Breast epithelium (tissue), 4 donors: ENCODE measurements around the gene CCDC187. TPM values are rescaled to one million over a fixed set of nuclear protein-coding genes. Genes with fewer than 3 reads are reported as not detected.

Source experiments
- DNase-seq, 2 donors: peaks; one replicate each; pipeline ENCODE4 v3.0.0-alpha.2; 2019; ENCODE audit warnings: low spot score in 2 of 2
- H3K27ac ChIP-seq, 2 donors: fragments of 200-600 bp; sonication (generic) in 1 of 2; one replicate each; pipeline ENCODE4 v1.5.1; 2016 to 2019; ENCODE audit warnings: mild to moderate bottlenecking in 1 of 2
- H3K27me3 ChIP-seq, 2 donors: fragments of 200-600 bp; sonication (generic) in 1 of 2; one replicate each; pipeline versions ENCODE4 v1.5.1 to v1.6.0; 2017 to 2019; ENCODE audit warnings: control low read depth in 1 of 2, mild to moderate bottlenecking in 1 of 2
- H3K36me3 ChIP-seq: fragments of 200-600 bp; one replicate; pipeline ENCODE4 v1.5.1; 2019
- H3K4me1 ChIP-seq, 2 donors: fragments of 200-600 bp; sonication (generic); one replicate each; pipeline ENCODE4 v1.5.1; 2016 to 2019; ENCODE audit warnings: control low read depth in 1 of 2
- H3K4me3 ChIP-seq, 3 donors: fragments of 200-600 bp; sonication (generic); 1 replicate in 2 of 3; 2 replicates in 1 of 3; pipeline ENCODE4 v1.5.1; 2016 to 2019; ENCODE audit warnings: mild to moderate bottlenecking in 3 of 3, moderate library complexity in 2 of 3
- H3K9me3 ChIP-seq, 2 donors: fragments of 200-600 bp; sonication (generic) in 1 of 2; one replicate each; pipeline ENCODE4 v1.5.1; 2016 to 2019; ENCODE audit warnings: control low read depth in 1 of 2
- CTCF ChIP-seq, 3 donors: fragments of 450-650 bp; IDR thresholded peaks; one replicate each; pipeline ENCODE4 v1.5.1; 2016 to 2017; ENCODE audit warnings: antibody characterized with exemption in 3 of 3, mild to moderate bottlenecking in 3 of 3, moderate library complexity in 3 of 3
- POLR2A ChIP-seq: fragments of 450-650 bp; IDR thresholded peaks from one replicate; pipeline ENCODE4 v1.6.1; 2016; ENCODE audit warnings: antibody characterized with exemption, mild to moderate bottlenecking, moderate library complexity
- POLR2AphosphoS5 ChIP-seq, 3 donors: sonication (generic); formaldehyde crosslinking; IDR thresholded peaks; one replicate each; pipeline ENCODE4 v1.6.1; 2017; ENCODE audit warnings: antibody characterized with exemption in 3 of 3
- intact Hi-C: fragments of 100-400 bp; cut with DNase I; formaldehyde crosslinking; loops from one replicate; pipeline ENCODE4 v1.15.1; 2023; ENCODE audit warnings: low total_unique reads
- total RNA-seq, 3 donors: library from RNA; depleted of rRNA; stranded (reverse); fragments of >200 nt; gene quantifications; one replicate each; pipeline ENCODE4 v1.1.0, GENCODE V29; 2016

Gene CCDC187
- total RNA-seq, 3 donors from 2014 or later: not detected

GRCh38 chr9:136232969-136233368 is 70.9 kb downstream of the CCDC187 start:
- Histone ChIP-seq H3K27ac (no peak overlapping the region), H3K4me3 (no peak overlapping the region), H3K27me3 (no peaks in the 10 kb centered on the region), H3K4me1 (no peaks in the 10 kb centered on the region), H3K9me3 (no peaks in the 10 kb centered on the region), H3K36me3 (no peaks in the 10 kb centered on the region)
- TF ChIP-seq POLR2AphosphoS5 (IDR thresholded peaks at IDR 0.05) (no peak), POLR2A (no peak), CTCF (IDR thresholded peaks at IDR 0.05) (no peak)
- DNase-seq: no peak
- intact Hi-C loops: no loop called here

- Histone ChIP-seq H3K36me3 (no peaks in the 10 kb centered on the region), H3K4me3 (no peak overlapping the region), H3K27ac (no peak overlapping the region), H3K4me1 (no peaks in the 10 kb centered on the region), H3K27me3 (no peaks in the 10 kb centered on the region), H3K9me3 (no peaks in the 10 kb centered on the region)
- intact Hi-C loops: no loop called here
- TF ChIP-seq CTCF (IDR thresholded peaks at IDR 0.05): no peak
- no peak for TF ChIP-seq POLR2AphosphoS5 (IDR thresholded peaks at IDR 0.05)
- no peak for TF ChIP-seq POLR2A
- DNase-seq: no peak
These were observed 72.2 kb downstream of the CCDC187 start for GRCh38 chr9:136231478-136232297.

GRCh38 chr9:136230773-136231172 is 73.1 kb downstream of the CCDC187 start:
- TF ChIP-seq POLR2A: no peak
- TF ChIP-seq POLR2AphosphoS5 (IDR thresholded peaks at IDR 0.05): no peak
- no peak for TF ChIP-seq CTCF (IDR thresholded peaks at IDR 0.05)
- H3K27ac ChIP-seq: no peak overlapping the region
- no peak overlapping the region for H3K4me3 ChIP-seq
- H3K4me1 ChIP-seq: no peaks in the 10 kb centered on the region
- DNase-seq: no peak
- H3K27me3 ChIP-seq: no peaks in the 10 kb centered on the region
- no peaks in the 10 kb centered on the region for H3K9me3 ChIP-seq
- no peaks in the 10 kb centered on the region for H3K36me3 ChIP-seq
- intact Hi-C loops: no loop called here

GRCh38 chr9:136230365-136230764 is 73.5 kb downstream of the CCDC187 start:
- no peak for DNase-seq
- intact Hi-C loops: no loop called here
- no peak overlapping the region for H3K4me3 ChIP-seq
- no peaks in the 10 kb centered on the region for H3K27me3 ChIP-seq
- TF ChIP-seq CTCF (IDR thresholded peaks at IDR 0.05): no peak
- TF ChIP-seq POLR2A: no peak
- no peak for TF ChIP-seq POLR2AphosphoS5 (IDR thresholded peaks at IDR 0.05)
- no peaks in the 10 kb centered on the region for H3K4me1 ChIP-seq
- no peaks in the 10 kb centered on the region for H3K36me3 ChIP-seq
- no peaks in the 10 kb centered on the region for H3K9me3 ChIP-seq
- no peak overlapping the region for H3K27ac ChIP-seq
